ENCODE data around the gene TMCC3.

- no peak for TF ChIP-seq CTCF (conservative IDR thresholded peaks at IDR 0.05; ENCODE audit: low read depth in 2 of 2)
- TF ChIP-seq POLR2AphosphoS5 (IDR thresholded peaks at IDR 0.05; ENCODE audit: low read depth): no peak
- no peak for TF ChIP-seq CREB1 (CRISPR knock-in tag; IDR thresholded peaks at IDR 0.05; ENCODE audit: low read depth)
- TF ChIP-seq ZNF331 (CRISPR knock-in tag; IDR thresholded peaks at IDR 0.05; ENCODE audit: low read depth): no peak
These were observed 62.8 kb downstream of the TMCC3 start for GRCh38 chr12:94587266-94588241.

All from GM23338 (cell line).